ENCODE measurements around the gene C1QTNF3. TPM values are rescaled to one million over a fixed set of nuclear protein-coding genes. Genes with fewer than 3 reads are reported as not detected.

Gene C1QTNF3
- total and polyA plus RNA-seq, 2 of the 8 experiments (the other 6 are each of a cell fraction or from before 2014, with no cell fraction given) = 1.0 to 1.2 TPM

- ChIA-PET POLR2A (ENCODE audit: partially characterized antibody) (no interaction called here), CTCF (ENCODE audit: partially characterized antibody) (interaction anchor here (1.0 kb wide), 1 partner anchor 13 kb away, joined by 3 read pairs; no protein-coding TSS in a partner anchor)
- no peak overlapping the region for H2AFZ ChIP-seq (ENCODE audit: low read length)
Observed at GRCh38 chr5:34002629-34003328, 40.2 kb downstream of the C1QTNF3 start.

More at GRCh38 chr5:34002629-34003328, 40.2 kb downstream of the C1QTNF3 start:
- Histone ChIP-seq H2BK20ac (ENCODE audit: low read length) (peak overlapping the region; percentile 34; the same call in 1 of the 2 replicates), H3K9me3 (ENCODE audit: insufficient read depth in 2 of 2, low read depth in 1 of 2, low read length in 1 of 2) (no peaks in the 10 kb centered on the region), H3K18ac (ENCODE audit: extremely low read depth, low read length) (no peak overlapping the region), H3K56ac (replicated peaks; ENCODE audit: insufficient read length, low read depth, low read length) (no peak overlapping the region), H3K23ac (ENCODE audit: insufficient read length) (no peak overlapping the region), H3K4me2 (ENCODE audit: insufficient read depth in 1 of 2, low read depth in 2 of 2, low read length in 2 of 2) (no peak overlapping the region), H3K27ac (ENCODE audit: low read depth, low read length) (no peak overlapping the region), H3K9ac (replicated peaks in 1 of 4; ENCODE audit: extremely low read depth in 1 of 4, low read depth in 3 of 4, low read length in 3 of 4) (no peak overlapping the region), H2BK12ac (ENCODE audit: low read depth, low read length) (no peak overlapping the region), H3K4me1 (replicated peaks in 1 of 4; ENCODE audit: control insufficient read depth in 3 of 4, insufficient read depth in 4 of 4, low read length in 3 of 4) (peaks cover 1 to 5% (median 4%) of the 10 kb centered on the region in 4 experiments; a peak in 5 of 7 replicates), H2BK15ac (ENCODE audit: low read length) (no peak overlapping the region), H4K20me1 (replicated peaks in 1 of 2; ENCODE audit: control insufficient read depth in 1 of 2, insufficient read depth in 2 of 2, low read length in 2 of 2) (no peaks in the 10 kb centered on the region), H4K91ac (replicated peaks; ENCODE audit: insufficient read length, low read length) (no peak overlapping the region), H4K8ac (ENCODE audit: extremely low read depth, insufficient read depth, low read length) (no peak overlapping the region), H2BK120ac (replicated peaks; ENCODE audit: low read depth, low read length) (no peak overlapping the region), H3K36me3 (ENCODE audit: control insufficient read depth in 2 of 4, insufficient read depth in 4 of 4, low read length in 3 of 4) (peaks cover 0 to 17% (median 3%) of the 10 kb centered on the region in 4 experiments; a peak in 5 of 8 replicates), H3K14ac (ENCODE audit: insufficient read length) (no peak overlapping the region), H3K79me1 (ENCODE audit: low read depth, low read length) (no peaks in the 10 kb centered on the region), H3K79me2 (ENCODE audit: control insufficient read depth in 1 of 2, insufficient read depth in 2 of 2, low read length in 2 of 2) (no peaks in the 10 kb centered on the region), H3K23me2 (ENCODE audit: low read depth, low read length) (no peaks in the 10 kb centered on the region; the same call in 1 of the 2 replicates), H2BK5ac (ENCODE audit: low read depth, low read length) (no peak overlapping the region), H4K5ac (ENCODE audit: insufficient read length, low read depth, low read length) (no peak overlapping the region), H3K4me3 (ENCODE audit: extremely low read depth in 1 of 4, insufficient read depth in 2 of 4, low read depth in 3 of 4, low read length in 4 of 4) (no peak overlapping the region), H3K4ac (replicated peaks; ENCODE audit: insufficient read length, low read depth, low read length) (no peak overlapping the region), H3K27me3 (replicated peaks in 1 of 4; ENCODE audit: control insufficient read depth in 3 of 4, extremely low read depth in 1 of 4, insufficient read depth in 3 of 4, low read length in 3 of 4) (no peaks in the 10 kb centered on the region), H2AK5ac (ENCODE audit: low read depth, low read length) (no peak overlapping the region)
- 90% methylated on average over 10 of the region's 10 CpGs; no CpG with 5 or more reads in 1 of the 2 experiments for WGBS, 2 experiments (ENCODE audit: extremely low coverage in 1 of 2, insufficient coverage in 1 of 2, insufficient read length in 1 of 2, insufficient replicate concordance in 2 of 2, low coverage in 1 of 2, low lambda C conversion rate in 2 of 2, missing lambda C conversion rate in 1 of 2)
- DNase-seq (ENCODE audit: low read depth in 1 of 2, low spot score in 2 of 2) = no peak
- FAIRE-seq = no peak
